ENCODE measurements around the gene FBXO33.

FBXO33 gene

GRCh38 chr14:39430762-39431415, 1.3 kb downstream of the FBXO33 start:
- peak in 1 of 2 experiments; percentile 17 for DNase-seq

- no peak for DNase-seq
Observed at GRCh38 chr14:39428118-39428517, 4.1 kb downstream of the FBXO33 start.

- peak in 1 of 2 experiments; percentile 41 for DNase-seq
Observed at GRCh38 chr14:39426605-39427004, 5.6 kb downstream of the FBXO33 start.

GRCh38 chr14:39425947-39426346, 6.3 kb downstream of the FBXO33 start:
- DNase-seq, result no peak

GRCh38 chr14:39423793-39424192, 8.4 kb downstream of the FBXO33 start:
- peak; percentile 40 to 56 for DNase-seq

- DNase-seq, result no peak
Observed at GRCh38 chr14:39422243-39422642, 10.0 kb downstream of the FBXO33 start.

- DNase-seq, result no peak
Observed at GRCh38 chr14:39419272-39419671, 13.0 kb downstream of the FBXO33 start.

- DNase-seq, result peak in 1 of 2 experiments; percentile 11
Observed at GRCh38 chr14:39417014-39417413, 15.2 kb downstream of the FBXO33 start.

- no peak for DNase-seq
Observed at GRCh38 chr14:39416072-39416471, 16.2 kb downstream of the FBXO33 start.

- no peak for DNase-seq
Observed at GRCh38 chr14:39406560-39406959, 25.7 kb downstream of the FBXO33 start.

GRCh38 chr14:39398382-39398781, 33.9 kb downstream of the FBXO33 start:
- no peak for DNase-seq

- no peak for DNase-seq
Observed at GRCh38 chr14:39396448-39396847, 35.8 kb downstream of the FBXO33 start.

GRCh38 chr14:39395555-39396254, 36.5 kb downstream of the FBXO33 start:
- DNase-seq, result no peak

GRCh38 chr14:39393289-39393688, 38.9 kb downstream of the FBXO33 start:
- no peak for DNase-seq

- no peak for DNase-seq
Observed at GRCh38 chr14:39384177-39384576, 48.1 kb downstream of the FBXO33 start.

GRCh38 chr14:39383741-39384140, 48.5 kb downstream of the FBXO33 start:
- DNase-seq, result no peak

- DNase-seq, result no peak
Observed at GRCh38 chr14:39383026-39383660, 49.1 kb downstream of the FBXO33 start.

GRCh38 chr14:39382463-39382862, 49.8 kb downstream of the FBXO33 start:
- DNase-seq, result no peak

GRCh38 chr14:39381366-39381765, 50.9 kb downstream of the FBXO33 start:
- no peak for DNase-seq

- no peak for DNase-seq
Observed at GRCh38 chr14:39376667-39377403, 55.4 kb downstream of the FBXO33 start.

- no peak for DNase-seq
Observed at GRCh38 chr14:39374851-39375250, 57.4 kb downstream of the FBXO33 start.

- DNase-seq, result no peak
Observed at GRCh38 chr14:39372656-39373055, 59.6 kb downstream of the FBXO33 start.

- no peak for DNase-seq
Observed at GRCh38 chr14:39370415-39370814, 61.8 kb downstream of the FBXO33 start.

Measured in NCI-H526 (cell line).